ENCODE data around the gene UBE2C. TPM values are rescaled to one million over a fixed set of nuclear protein-coding genes. Genes with fewer than 3 reads are reported as not detected.

Gene UBE2C
- total RNA-seq, 1 experiment from 2014 or later: 268 TPM

- peaks cover 7 to 63% (median 46%) of the 10 kb centered on the region in 3 experiments for H3K36me3 Mint-ChIP-seq (ENCODE audit: insufficient read depth in 1 of 3, low read depth in 3 of 3)
- Histone ChIP-seq H2BK20ac (ENCODE audit: low read depth, low read length, poor library complexity, severe bottlenecking) (no peak overlapping the region), H4K91ac (ENCODE audit: insufficient read length, low read depth, low read length) (no peak overlapping the region), H4K5ac (ENCODE audit: insufficient read length, low read depth, low read length) (no peak overlapping the region), H3K18ac (ENCODE audit: insufficient read length, low read depth, low read length) (no peak overlapping the region), H3K14ac (ENCODE audit: insufficient read depth, low read length) (no peak overlapping the region), H2BK15ac (ENCODE audit: low read depth, low read length) (no peak overlapping the region), H3K27me3 (ENCODE audit: insufficient read depth, low read length) (no peaks in the 10 kb centered on the region), H4K20me1 (ENCODE audit: control insufficient read depth, insufficient read depth, insufficient read length) (no peaks in the 10 kb centered on the region), H3K23me2 (ENCODE audit: insufficient read length, low read depth, low read length, poor library complexity, severe bottlenecking) (peaks cover 3% of the 10 kb centered on the region), H2BK5ac (ENCODE audit: insufficient read length, low read length) (no peak overlapping the region), H2AFZ (ENCODE audit: low read length) (no peak overlapping the region), H2AK5ac (ENCODE audit: insufficient read length, low read length) (no peak overlapping the region), H3K4me1 (ENCODE audit: insufficient read depth, low read length) (no peaks in the 10 kb centered on the region), H3K9me3 (ENCODE audit: control insufficient read depth, low read depth, low read length) (no peaks in the 10 kb centered on the region), H3K79me2 (ENCODE audit: insufficient read depth, low read length) (no peaks in the 10 kb centered on the region), H3K4ac (ENCODE audit: low read depth, low read length) (no peak overlapping the region), H3T11ph (ENCODE audit: low read length) (no peak overlapping the region), H3K4me2 (ENCODE audit: insufficient read depth, insufficient read length, low read length) (no peak overlapping the region), H3K9ac (ENCODE audit: extremely low read depth, insufficient read length, low read length) (no peak overlapping the region), H4K8ac (replicated peaks; ENCODE audit: insufficient read length, low read depth, low read length) (no peak overlapping the region), H3K23ac (ENCODE audit: insufficient read length, low read depth, low read length) (no peak overlapping the region), H3K79me1 (ENCODE audit: insufficient read depth, low read depth, low read length, poor library complexity, severe bottlenecking) (no peaks in the 10 kb centered on the region), H3K27ac (ENCODE audit: insufficient read length, low read depth, low read length) (no peak overlapping the region), H2BK12ac (ENCODE audit: insufficient read length, low read depth, low read length) (no peak overlapping the region), H3K56ac (ENCODE audit: insufficient read length, low read depth, low read length) (no peak overlapping the region), H2BK120ac (ENCODE audit: low read depth, low read length, poor library complexity, severe bottlenecking) (no peak overlapping the region)
- no peak for TF ChIP-seq CTCF (conservative IDR thresholded peaks at IDR 0.05)
- H3K4me3 Mint-ChIP-seq: no peak overlapping the region
- H3K9me3 Mint-ChIP-seq: no peaks in the 10 kb centered on the region
- H3K27ac Mint-ChIP-seq: no peak overlapping the region; a peak in 1 of 7 replicates
- no peak for DNase-seq
- no peaks in the 10 kb centered on the region for H3K27me3 Mint-ChIP-seq (ENCODE audit: low read depth)
- H3K4me1 Mint-ChIP-seq: peaks cover 2 to 3% of the 10 kb centered on the region in 2 experiments; a peak in 2 of 4 replicates
- no CpG with 5 or more reads among the region's 25 CpGs for WGBS (ENCODE audit: extremely low coverage, insufficient read length, low lambda C conversion rate)
Observed at GRCh38 chr20:45840700-45841198, 28.3 kb downstream of the UBE2C start.
